GM10847 (cell line): ENCODE measurements around the gene PTPN3.

Source experiments
- POLR2A ChIP-seq: IDR thresholded peaks from 2 replicates; pipeline ENCODE4 v1.6.1; 2011; ENCODE audit not compliant: insufficient read length; ENCODE audit errors: extremely low read depth

PTPN3 gene

GRCh38 chr9:109335929-109336328 lies 162.2 kb downstream of the PTPN3 start:
- no peak for TF ChIP-seq POLR2A

- no peak for TF ChIP-seq POLR2A
Observed at GRCh38 chr9:109335121-109335520, 163.0 kb downstream of the PTPN3 start.

- TF ChIP-seq POLR2A, result no peak
Observed at GRCh38 chr9:109331353-109331752, 166.8 kb downstream of the PTPN3 start.

GRCh38 chr9:109329638-109330258 lies 168.4 kb downstream of the PTPN3 start:
- TF ChIP-seq POLR2A, result no peak

GRCh38 chr9:109328978-109329637 lies 169.0 kb downstream of the PTPN3 start:
- TF ChIP-seq POLR2A, result no peak
